SU-DHL-6 (cell line): ENCODE data around the gene PPIC.

Experiments
- CTCF ChIP-seq: fragments of 200-600 bp; sonication (generic); IDR thresholded peaks from one replicate; pipeline ENCODE4 v1.5.1; 2017; ENCODE audit warnings: antibody characterized with exemption, mild to moderate bottlenecking, low read length, moderate library complexity; ENCODE audit not compliant: insufficient read depth, poor library complexity, severe bottlenecking
- EZH2phosphoT487 ChIP-seq: fragments of 200-600 bp; sonication (generic), shearing (Covaris generic); conservative IDR thresholded peaks from 2 replicates; pipeline ENCODE4 v1.6.1; 2018; ENCODE audit warnings: mild to moderate bottlenecking, antibody characterized with exemption, low read length, moderate library complexity, mixed read lengths

GRCh38 chr5:122978068-122978467 lies 58.5 kb downstream of the PPIC start:
- TF ChIP-seq CTCF (no peak), EZH2phosphoT487 (no peak)
